Measurements from ENCODE around the gene NRXN2. TPM values are rescaled to one million over a fixed set of nuclear protein-coding genes. Genes with fewer than 3 reads are reported as not detected.
A peak's percentile ranks its signal among the peaks of the same experiment; 100 is the strongest.

Gene NRXN2
- total and polyA plus RNA-seq, 11 donors: 0.42 to 5.5 (median 0.92) TPM; not detected in 1

- peaks cover 0 to 18% (median 8%) of the 10 kb centered on the region in 12 donors for H3K4me1 ChIP-seq
- H3K27ac ChIP-seq: no peak overlapping the region
- DNase-seq (no peak), ATAC-seq (no peak)
- WGBS, 4 donors: 28 to 35% (median 32%) methylated on average over 13 of the region's 13 CpGs
- no peaks in the 10 kb centered on the region for H3K9me3 ChIP-seq
- H3K36me3 ChIP-seq: no peaks in the 10 kb centered on the region
- intact Hi-C loops (cut with DNase I): no loop called here
- H3K4me3 ChIP-seq: peak overlapping the region in 1 of 12 donors; percentile 2
- peaks cover 0 to 21% (median 10%) of the 10 kb centered on the region in 9 donors for H3K27me3 ChIP-seq
- TF ChIP-seq CTCF (IDR thresholded peaks at IDR 0.05) (no peak), POLR2A (IDR thresholded peaks at IDR 0.05) (no peak)
These were observed 30.1 kb downstream of the NRXN2 start for GRCh38 chr11:64692764-64693331.

GRCh38 chr11:64691543-64691942 is 31.5 kb downstream of the NRXN2 start:
- 96 to 100% (median 98%) methylated on average over 1 of the region's 1 CpG for WGBS, 4 donors
- Histone ChIP-seq H3K27ac (no peak overlapping the region), H3K9me3 (no peaks in the 10 kb centered on the region), H3K4me1 (peaks cover 0 to 26% (median 12%) of the 10 kb centered on the region in 12 donors), H3K4me3 (no peak overlapping the region), H3K36me3 (no peaks in the 10 kb centered on the region), H3K27me3 (peaks cover 0 to 21% (median 10%) of the 10 kb centered on the region in 9 donors)
- intact Hi-C loops (cut with DNase I): no loop called here
- no peak for DNase-seq
- ATAC-seq: no peak
- TF ChIP-seq POLR2A (IDR thresholded peaks at IDR 0.05): no peak
- no peak for TF ChIP-seq CTCF (IDR thresholded peaks at IDR 0.05)

- DNase-seq (peak in 2 of 5 donors; percentile 50 to 59), ATAC-seq (no peak)
- H3K9me3 ChIP-seq: no peaks in the 10 kb centered on the region
- no peak overlapping the region for H3K27ac ChIP-seq
- H3K36me3 ChIP-seq: no peaks in the 10 kb centered on the region
- TF ChIP-seq CTCF (IDR thresholded peaks at IDR 0.05) (no peak), POLR2A (IDR thresholded peaks at IDR 0.05) (no peak)
- H3K4me1 ChIP-seq: peaks cover 0 to 26% (median 12%) of the 10 kb centered on the region in 12 donors
- peaks cover 0 to 21% (median 10%) of the 10 kb centered on the region in 9 donors for H3K27me3 ChIP-seq
- intact Hi-C loops (cut with DNase I): no loop called here
- WGBS, 4 donors: 39 to 62% (median 45%) methylated on average over 7 to 8 of the region's 8 CpGs
- H3K4me3 ChIP-seq: no peak overlapping the region
These were observed 32.8 kb downstream of the NRXN2 start for GRCh38 chr11:64690235-64690634.

GRCh38 chr11:64688534-64688982 is 34.4 kb downstream of the NRXN2 start:
- 0 to 1% (median 1%) methylated on average over 13 of the region's 13 CpGs for WGBS, 4 donors
- peak; percentile 87 to 94 (median 90) for DNase-seq
- intact Hi-C loops (cut with DNase I): loop anchor here in 8 of 10 donors (1.0 to 5.0 kb wide), 4 partner anchors 34 to 54 kb away; partner anchors contain the start of gene NRXN2 (in 7 of the 8)
- ATAC-seq: peak; percentile 92 to 95 (median 94)
- H3K9me3 ChIP-seq: no peaks in the 10 kb centered on the region
- H3K27ac ChIP-seq: peak overlapping the region; percentile 6 to 80 (median 68)
- no peaks in the 10 kb centered on the region for H3K36me3 ChIP-seq
- H3K4me3 ChIP-seq: peak overlapping the region in 10 of 12 donors; percentile 27 to 60 (median 47)
- H3K27me3 ChIP-seq: peaks cover 0 to 13% (median 3%) of the 10 kb centered on the region in 9 donors
- TF ChIP-seq CTCF (IDR thresholded peaks at IDR 0.05) (peak; percentile 90 to 96 (median 94)), POLR2A (IDR thresholded peaks at IDR 0.05) (no peak)
- peaks cover 0 to 26% (median 12%) of the 10 kb centered on the region in 12 donors for H3K4me1 ChIP-seq

Measured in heart left ventricle (tissue), 16 donors.